ENCODE measurements around the gene HMCES. TPM values are rescaled to one million over a fixed set of nuclear protein-coding genes. Genes with fewer than 3 reads are reported as not detected.
"Not testable (repeated sequence)": the region's sequence is repeated elsewhere in the genome, so short reads cannot be mapped to it uniquely, and the experiment has no call there.

Gene HMCES
- total RNA-seq, 1 donor from 2014 or later, result 21.6 TPM

- no peak for FAIRE-seq
- DNase-seq (ENCODE audit: low spot score in 2 of 2), result peak; percentile 90 to 95
Observed at GRCh38 chr3:129316248-129317013, 37.8 kb downstream of the HMCES start.

GRCh38 chr3:129317014-129317771 is 38.5 kb downstream of the HMCES start:
- FAIRE-seq, result no peak
- no peak for DNase-seq (ENCODE audit: low spot score in 2 of 2)

- FAIRE-seq (no peak), DNase-seq (ENCODE audit: low spot score in 2 of 2) (no peak)
Observed at GRCh38 chr3:129317848-129318247, 39.2 kb downstream of the HMCES start.

- FAIRE-seq (no peak), DNase-seq (ENCODE audit: low spot score in 2 of 2) (no peak)
Observed at GRCh38 chr3:129318921-129319320, 40.3 kb downstream of the HMCES start.

GRCh38 chr3:129320261-129320660 is 41.6 kb downstream of the HMCES start:
- FAIRE-seq (no peak), DNase-seq (ENCODE audit: low spot score in 2 of 2) (no peak)

- DNase-seq (ENCODE audit: low spot score in 2 of 2) (no peak), FAIRE-seq (no peak)
Observed at GRCh38 chr3:129320825-129321487, 42.3 kb downstream of the HMCES start.

GRCh38 chr3:129321887-129322286 is 43.2 kb downstream of the HMCES start:
- DNase-seq (ENCODE audit: low spot score in 2 of 2) (no peak), FAIRE-seq (no peak)

- no peak for DNase-seq (ENCODE audit: low spot score in 2 of 2)
- FAIRE-seq, result no peak
Observed at GRCh38 chr3:129323651-129324294, 45.1 kb downstream of the HMCES start.

- no peak for FAIRE-seq
- DNase-seq (ENCODE audit: low spot score in 2 of 2), result no peak
Observed at GRCh38 chr3:129324855-129325254, 46.2 kb downstream of the HMCES start.

GRCh38 chr3:129325383-129325782 is 46.7 kb downstream of the HMCES start:
- no peak for FAIRE-seq

GRCh38 chr3:129326138-129326537 is 47.5 kb downstream of the HMCES start:
- FAIRE-seq, result no peak
- DNase-seq (ENCODE audit: low spot score in 2 of 2), result no peak

More at GRCh38 chr3:129325383-129325782, 46.7 kb downstream of the HMCES start:
- no peak for DNase-seq (ENCODE audit: low spot score in 2 of 2)

- no peak for FAIRE-seq
Observed at GRCh38 chr3:129326595-129326994, 47.9 kb downstream of the HMCES start.

GRCh38 chr3:129327510-129327909 is 48.8 kb downstream of the HMCES start:
- DNase-seq (ENCODE audit: low spot score in 2 of 2) (no peak), FAIRE-seq (no peak)

More at GRCh38 chr3:129326595-129326994, 47.9 kb downstream of the HMCES start:
- DNase-seq (ENCODE audit: low spot score in 2 of 2), result no peak

- no peak for DNase-seq (ENCODE audit: low spot score in 2 of 2)
- no peak for FAIRE-seq
Observed at GRCh38 chr3:129329858-129330257, 51.2 kb downstream of the HMCES start.

GRCh38 chr3:129330409-129330808 is 51.7 kb downstream of the HMCES start:
- DNase-seq (ENCODE audit: low spot score in 2 of 2) (no peak), FAIRE-seq (no peak)

- no peak for FAIRE-seq
- no peak for DNase-seq (ENCODE audit: low spot score in 2 of 2)
Observed at GRCh38 chr3:129333891-129334290, 55.2 kb downstream of the HMCES start.

GRCh38 chr3:129336093-129336706 is 57.5 kb downstream of the HMCES start:
- DNase-seq (ENCODE audit: low spot score in 2 of 2) (no peak), FAIRE-seq (no peak)

GRCh38 chr3:129337719-129338118 is 59.0 kb downstream of the HMCES start:
- FAIRE-seq; DNase-seq (ENCODE audit: low spot score in 2 of 2): not testable (repeated sequence)

GRCh38 chr3:129339186-129339585 is 60.5 kb downstream of the HMCES start:
- FAIRE-seq; DNase-seq (ENCODE audit: low spot score in 2 of 2): not testable (repeated sequence)

- DNase-seq (ENCODE audit: low spot score in 2 of 2); FAIRE-seq: not testable (repeated sequence)
Observed at GRCh38 chr3:129339833-129340232, 61.2 kb downstream of the HMCES start.
